HUDEP-2 (cell line): Measurements from ENCODE around the gene SLC16A3.

Source experiments
- DNase-seq, 76 experiments: peaks; one replicate each; lab custom pipeline; 2025; ENCODE audit not compliant: unreplicated experiment in 76 of 76; lab: John Stamatoyannopoulos, UW

The SLC16A3 gene

GRCh38 chr17:82280537-82280936, 51.7 kb downstream of the SLC16A3 start:
- no peak for DNase-seq

- DNase-seq = no peak
Measured at GRCh38 chr17:82281076-82281475, 52.2 kb downstream of the SLC16A3 start.

- peak in 21 of 76 experiments; percentile 4 to 60 (median 15) for DNase-seq
Measured at GRCh38 chr17:82281502-82282238, 52.8 kb downstream of the SLC16A3 start.

DNA sequence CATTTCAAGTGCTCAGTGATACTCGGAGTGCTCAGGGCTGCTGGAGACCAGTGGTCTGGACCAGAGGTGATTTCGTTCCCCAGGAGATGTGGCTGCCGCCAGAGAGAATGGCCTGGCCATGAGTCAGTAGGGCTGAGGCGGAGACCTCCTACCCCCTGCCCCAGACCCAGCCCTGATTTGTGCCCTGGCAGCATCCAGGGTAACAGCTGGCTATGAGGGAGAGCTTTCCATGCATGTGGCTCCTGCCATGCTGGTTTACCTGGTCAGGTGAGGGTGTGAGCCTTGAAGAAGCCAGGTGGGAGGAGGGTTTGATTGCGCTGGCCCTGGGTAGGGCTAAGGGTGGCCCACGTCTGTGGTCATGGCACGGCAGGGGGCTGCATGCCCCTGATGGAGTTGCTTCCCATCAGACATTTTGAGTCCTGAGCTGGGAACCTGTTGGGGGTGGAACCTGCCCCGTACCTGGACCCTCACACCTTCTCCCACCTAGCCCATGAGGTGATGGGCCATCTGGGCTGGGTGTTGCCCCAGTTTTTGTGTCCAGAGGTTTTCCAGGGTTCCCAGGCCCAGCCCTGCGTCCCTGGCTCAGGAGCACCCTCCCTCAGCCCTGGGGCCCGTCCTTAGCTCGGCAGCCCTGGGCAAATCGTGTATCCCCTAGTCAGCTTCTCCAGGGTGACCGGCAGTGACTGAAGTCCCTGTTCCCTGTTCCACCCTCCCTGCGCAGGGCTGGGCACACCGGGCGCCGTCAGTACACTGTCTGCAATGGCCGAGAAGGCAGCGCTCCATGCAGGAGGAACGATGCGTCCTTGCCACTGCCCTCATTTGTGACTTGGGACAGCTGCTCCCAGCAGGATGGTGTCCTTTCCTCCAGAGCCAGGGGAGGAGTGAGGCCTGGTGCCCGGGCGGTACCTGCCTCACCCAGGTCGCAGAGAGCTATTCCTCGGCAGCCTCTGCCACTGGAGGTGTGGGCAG, 53.7 kb downstream of the SLC16A3 start:
- DNase-seq = no peak

DNA sequence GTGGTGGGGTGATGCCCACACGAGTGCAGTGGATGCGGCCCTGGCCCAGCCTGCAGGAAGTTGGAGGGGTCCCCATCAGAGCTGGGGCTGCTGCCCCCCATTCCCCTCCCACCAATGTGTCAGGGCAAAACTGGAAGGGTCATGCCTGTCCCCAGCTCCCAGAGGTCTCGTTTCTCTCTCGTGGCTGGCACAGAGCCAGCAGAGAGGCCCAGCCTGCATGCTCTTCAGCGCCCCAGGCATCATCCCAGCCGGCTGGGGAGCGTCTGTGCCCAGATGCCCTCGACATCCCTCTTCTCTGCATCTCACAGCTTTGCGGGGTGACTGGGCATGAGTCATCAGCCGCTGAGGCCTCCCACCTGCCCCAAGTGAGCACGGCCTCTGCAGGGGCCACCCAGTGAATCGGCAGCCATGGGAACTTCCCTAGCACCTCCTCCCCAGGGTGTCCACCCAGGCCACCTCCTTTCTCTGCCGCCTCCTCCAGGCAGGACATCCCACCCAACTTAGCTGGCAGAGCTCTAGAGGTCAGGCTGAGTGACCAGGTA, 54.4 kb downstream of the SLC16A3 start:
- DNase-seq = peak in 29 of 76 experiments; percentile 9 to 61 (median 24)

DNA sequence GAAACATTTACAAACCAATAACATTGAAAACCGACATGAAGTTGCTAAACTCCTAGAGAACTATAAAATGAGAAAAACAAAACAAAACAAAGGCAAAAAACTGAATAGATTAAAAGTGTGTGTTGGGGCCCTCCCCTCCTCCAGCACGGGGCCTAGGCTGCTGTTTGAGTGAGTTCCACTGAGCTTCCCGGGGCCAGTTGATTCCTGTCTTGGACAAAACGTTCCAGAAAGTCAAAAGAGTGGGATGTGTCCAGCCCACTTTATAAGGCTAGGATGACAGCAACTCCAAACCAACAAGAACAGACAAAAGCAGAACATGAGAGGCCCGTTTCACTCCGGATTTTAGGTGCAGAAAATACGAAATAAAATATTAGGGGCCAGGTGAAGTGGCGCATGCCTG, 56.3 kb downstream of the SLC16A3 start:
- no peak for DNase-seq

- no peak for DNase-seq
Measured at GRCh38 chr17:82287013-82287867, 58.4 kb downstream of the SLC16A3 start.

- DNase-seq = peak in 2 of 76 experiments; percentile 11 to 30
Measured at GRCh38 chr17:82287868-82288801, 59.3 kb downstream of the SLC16A3 start.
